Upper lobe of left lung (tissue), 4 donors: ENCODE measurements around the gene EPHB2.

Source experiments
- CTCF ChIP-seq, 6 experiments: fragments of 450-650 bp in 4 of 6; fragments of 200-600 bp in 2 of 6; sonication (generic) in 2 of 6; IDR thresholded peaks; one replicate each; pipeline ENCODE4 v1.5.1; 2016 to 2019; ENCODE audit warnings: antibody characterized with exemption in 6 of 6
- POLR2AphosphoS5 ChIP-seq, 2 donors: sonication (generic); formaldehyde crosslinking; IDR thresholded peaks; one replicate each; pipeline ENCODE4 v1.5.1; 2017; ENCODE audit warnings: antibody characterized with exemption in 2 of 2

- TF ChIP-seq CTCF (IDR thresholded peaks at IDR 0.05) (peak; percentile 82 to 90 (median 88)), POLR2AphosphoS5 (IDR thresholded peaks at IDR 0.05) (no peak)
These were observed 6.1 kb upstream of the EPHB2 start for GRCh38 chr1:22704440-22705067.
